ENCODE measurements around the gene NDUFB10.
A peak's percentile ranks its signal among the peaks of the same experiment; 100 is the strongest.

NDUFB10 gene

GRCh38 chr16:2003827-2004641 is 44.7 kb downstream of the NDUFB10 start:
- peak; percentile 65 to 93 for DNase-seq

GRCh38 chr16:2004795-2005517 is 45.6 kb downstream of the NDUFB10 start:
- no peak for DNase-seq

GRCh38 chr16:2005646-2006045 is 46.3 kb downstream of the NDUFB10 start:
- DNase-seq, result no peak

- DNase-seq, result no peak
Measured at GRCh38 chr16:2006317-2006716, 47.0 kb downstream of the NDUFB10 start.

- DNase-seq, result no peak
Measured at GRCh38 chr16:2007081-2007836, 47.9 kb downstream of the NDUFB10 start.

GRCh38 chr16:2008009-2008526 is 48.7 kb downstream of the NDUFB10 start:
- DNase-seq, result no peak

GRCh38 chr16:2008631-2009163 is 49.4 kb downstream of the NDUFB10 start:
- no peak for DNase-seq

- no peak for DNase-seq
Measured at GRCh38 chr16:2009164-2009711, 49.9 kb downstream of the NDUFB10 start.

- peak; percentile 18 to 82 for DNase-seq
Measured at GRCh38 chr16:2009791-2010510, 50.6 kb downstream of the NDUFB10 start, which contains the start of gene ZNF598. TSS of gene ZNF598 (minus strand) at chr16:2009821.

Data from NCI-H526 (cell line).